Measurements from ENCODE around the gene CACNA1B.
"Not testable (repeated sequence)": the region's sequence is repeated elsewhere in the genome, so short reads cannot be mapped to it uniquely, and the experiment has no call there.

Gene CACNA1B

GRCh38 chr9:138015021-138015829, 137.6 kb downstream of the CACNA1B start:
- no peak for DNase-seq (ENCODE audit: low read depth)

GRCh38 chr9:138016406-138017187, 139.0 kb downstream of the CACNA1B start:
- DNase-seq (ENCODE audit: low read depth) = no peak

GRCh38 chr9:138017200-138017599, 139.6 kb downstream of the CACNA1B start:
- no peak for DNase-seq (ENCODE audit: low read depth)

GRCh38 chr9:138019514-138019913, 141.9 kb downstream of the CACNA1B start:
- DNase-seq (ENCODE audit: low read depth) = not testable (repeated sequence)

- DNase-seq (ENCODE audit: low read depth) = no peak
These were observed 142.7 kb downstream of the CACNA1B start for GRCh38 chr9:138020120-138020794.

- no peak for DNase-seq (ENCODE audit: low read depth)
These were observed 143.2 kb downstream of the CACNA1B start for GRCh38 chr9:138020795-138021182.

GRCh38 chr9:138021251-138022056, 143.9 kb downstream of the CACNA1B start:
- no peak for DNase-seq (ENCODE audit: low read depth)

GRCh38 chr9:138022121-138022741, 144.6 kb downstream of the CACNA1B start:
- DNase-seq (ENCODE audit: low read depth) = no peak

- no peak for DNase-seq (ENCODE audit: low read depth)
These were observed 145.3 kb downstream of the CACNA1B start for GRCh38 chr9:138022756-138023393.

- DNase-seq (ENCODE audit: low read depth) = no peak
These were observed 146.0 kb downstream of the CACNA1B start for GRCh38 chr9:138023394-138024124.

GRCh38 chr9:138024131-138024530, 146.5 kb downstream of the CACNA1B start:
- no peak for DNase-seq (ENCODE audit: low read depth)

- DNase-seq (ENCODE audit: low read depth) = no peak
These were observed 147.3 kb downstream of the CACNA1B start for GRCh38 chr9:138024831-138025291.

- no peak for DNase-seq (ENCODE audit: low read depth)
These were observed 147.8 kb downstream of the CACNA1B start for GRCh38 chr9:138025417-138025816.

GRCh38 chr9:138025908-138026307, 148.3 kb downstream of the CACNA1B start:
- DNase-seq (ENCODE audit: low read depth) = no peak

- no peak for DNase-seq (ENCODE audit: low read depth)
These were observed 151.0 kb downstream of the CACNA1B start for GRCh38 chr9:138028596-138028995.

GRCh38 chr9:138031186-138031585, 153.6 kb downstream of the CACNA1B start:
- no peak for DNase-seq (ENCODE audit: low read depth)

GRCh38 chr9:138033950-138034349, 156.4 kb downstream of the CACNA1B start:
- no peak for DNase-seq (ENCODE audit: low read depth)

- no peak for DNase-seq (ENCODE audit: low read depth)
These were observed 159.6 kb downstream of the CACNA1B start for GRCh38 chr9:138037140-138037539.

GRCh38 chr9:138038244-138038671, 160.7 kb downstream of the CACNA1B start:
- no peak for DNase-seq (ENCODE audit: low read depth)
